Thymus (tissue), 2 donors: Measurements from ENCODE around the gene HERC3. TPM values are rescaled to one million over a fixed set of nuclear protein-coding genes. Genes with fewer than 3 reads are reported as not detected.

Source experiments
- polyA plus RNA-seq: library from polyadenylated mRNA; stranded (reverse); fragments of 200-250 nt; gene quantifications from one replicate; pipeline ENCODE4 v1.2.3, GENCODE V29; 2013
- total RNA-seq: library from RNA; stranded (reverse); fragments of 120-200 nt; gene quantifications from one replicate; pipeline ENCODE4 v1.2.4, GENCODE V29; 2013
- donor health status: healthy.

Gene HERC3
- total and polyA plus RNA-seq, 2 donors, result 9.1 to 10.8 TPM

Other genes with a start within 250 kb of the HERC3 start
- 18.9 TPM for gene HERC6, start 213.6 kb upstream of the HERC3 start, total RNA-seq
- gene HERC6, start 213.6 kb upstream of the HERC3 start, polyA plus RNA-seq, result 11.8 TPM
- gene HERC5, start 135.4 kb upstream of the HERC3 start, total RNA-seq, result 19.3 TPM
- 19.1 TPM for gene HERC5, start 135.4 kb upstream of the HERC3 start, polyA plus RNA-seq
- 86.5 TPM for gene PYURF, start 68.7 kb upstream of the HERC3 start, total RNA-seq
- 122 TPM for gene PYURF, start 68.7 kb upstream of the HERC3 start, polyA plus RNA-seq
- gene NAP1L5, start 105.3 kb downstream of the HERC3 start, total RNA-seq, result 3.8 TPM
- gene NAP1L5, start 105.3 kb downstream of the HERC3 start, polyA plus RNA-seq, result 9.4 TPM